Smooth muscle cell (in vitro differentiated cells): ENCODE measurements around the gene GEMIN4. TPM values are rescaled to one million over a fixed set of nuclear protein-coding genes. Genes with fewer than 3 reads are reported as not detected.

ENCODE experiments used
- DNase-seq: peaks from one replicate; lab custom pipeline; 2025; ENCODE audit not compliant: unreplicated experiment; lab: John Stamatoyannopoulos, UW
- H2AFZ ChIP-seq: fragments of 200-600 bp; sonication (generic); 2 replicates; pipeline ENCODE4 v1.6.0; 2016; ENCODE audit warnings: antibody characterized with exemption, low read depth, mild to moderate bottlenecking
- H3F3A ChIP-seq: fragments of 200-600 bp; sonication (generic); 2 replicates; pipeline ENCODE4 v1.6.0; 2017; ENCODE audit warnings: antibody characterized with exemption, low read depth
- H3K27ac ChIP-seq: fragments of 200-600 bp; sonication (generic); 2 replicates; pipeline ENCODE4 v1.5.1; 2016; ENCODE audit warnings: low read depth, mild to moderate bottlenecking
- H3K27me3 ChIP-seq: fragments of 200-600 bp; sonication (generic); 2 replicates; pipeline ENCODE4 v1.6.1; 2016; ENCODE audit warnings: low read depth, mild to moderate bottlenecking
- H3K36me3 ChIP-seq: fragments of 200-600 bp; sonication (generic); 2 replicates; pipeline ENCODE4 v1.5.1; 2016; ENCODE audit warnings: low read depth
- H3K4me1 ChIP-seq: fragments of 200-600 bp; sonication (generic); 2 replicates; pipeline ENCODE4 v1.5.1; 2016; ENCODE audit warnings: low read depth
- H3K4me2 ChIP-seq: fragments of 200-600 bp; sonication (generic); 2 replicates; pipeline ENCODE4 v1.6.0; 2016; ENCODE audit warnings: mild to moderate bottlenecking
- H3K4me3 ChIP-seq: fragments of 200-600 bp; sonication (generic); 2 replicates; pipeline ENCODE4 v1.5.1; 2016; ENCODE audit warnings: mild to moderate bottlenecking
- H3K79me2 ChIP-seq: fragments of 200-600 bp; sonication (generic); 2 replicates; pipeline ENCODE4 v1.6.0; 2016; ENCODE audit warnings: low read depth, mild to moderate bottlenecking
- H3K9ac ChIP-seq: fragments of 200-600 bp; sonication (generic); 2 replicates; pipeline ENCODE4 v1.6.0; 2016; ENCODE audit warnings: low read depth
- H3K9me3 ChIP-seq: fragments of 200-600 bp; sonication (generic); replicated peaks from 2 replicates; pipeline ENCODE4 v1.5.1; 2016; ENCODE audit warnings: low read depth
- H4K20me1 ChIP-seq: fragments of 200-600 bp; sonication (generic); 2 replicates; pipeline ENCODE4 v1.6.0; 2016; ENCODE audit warnings: low read depth
- CTCF ChIP-seq: fragments of 200-600 bp; sonication (generic); IDR thresholded peaks from 2 replicates; pipeline ENCODE4 v1.5.1; 2017; ENCODE audit warnings: borderline replicate concordance, mild to moderate bottlenecking, antibody characterized with exemption; ENCODE audit not compliant: insufficient read depth, poor library complexity, severe bottlenecking
- WGBS: methylation state at CpG from one replicate; pipeline ENCODE4 v1.1.7; 2016; ENCODE audit warnings: low lambda C conversion rate; 5-methylcytosine and 5-hydroxymethylcytosine counted together
- polyA plus RNA-seq: library from polyadenylated mRNA; unstranded; fragments of >200 nt; fragmentation: Nextera tagmentation; extraction: Ambion mirVana; gene quantifications from 2 replicates; pipeline ENCODE4 v1.2.1, GENCODE V29; 2016
- total RNA-seq: library from RNA; depleted of rRNA; stranded (reverse); fragments of >200 nt; gene quantifications from 2 replicates; pipeline ENCODE4 v1.2.3, GENCODE V29; 2014

GEMIN4 gene
- total and polyA plus RNA-seq, 2 experiments from 2014 or later = 10.5 to 18.8 TPM

- WGBS = 0% methylated on average over 14 of the region's 126 CpGs
- TF ChIP-seq CTCF = peak; percentile 6
- H3K9me3 ChIP-seq = no peaks in the 10 kb centered on the region
- H3K4me3 ChIP-seq = peak within 1 kb of the TSS; percentile 93
- peak within 1 kb of the TSS; percentile 34 for H3K27ac ChIP-seq
- no peaks in the 10 kb centered on the region for H3K27me3 ChIP-seq
- peak within 1 kb of the TSS; percentile 91 for H3K4me2 ChIP-seq
- H3K36me3 ChIP-seq = no peaks in the 10 kb centered on the region
- peaks cover 5% of the 10 kb centered on the region for H3F3A ChIP-seq
- peak within 1 kb of the TSS; percentile 75 for H2AFZ ChIP-seq
- peaks cover 12% of the 10 kb centered on the region for H3K4me1 ChIP-seq
- DNase-seq = peak; percentile 38
- peaks cover 29% of the 10 kb centered on the region for H3K79me2 ChIP-seq
- H3K9ac ChIP-seq = peak within 1 kb of the TSS; percentile 36
- peaks cover 19% of the 10 kb centered on the region for H4K20me1 ChIP-seq
Measured at GRCh38 chr17:732067-732901, 19.8 kb downstream of the GEMIN4 start, which contains the start of gene TLCD3A. TSS of gene TLCD3A (plus strand) at chr17:732596. CDS start at chr17:732648, 52 bp downstream.

GRCh38 chr17:731644-732066 lies 20.4 kb downstream of the GEMIN4 start:
- no peak for TF ChIP-seq CTCF
- H3K36me3 ChIP-seq = no peaks in the 10 kb centered on the region
- no peaks in the 10 kb centered on the region for H3K9me3 ChIP-seq
- peaks cover 19% of the 10 kb centered on the region for H4K20me1 ChIP-seq
- peak overlapping the region; percentile 91 for H3K4me2 ChIP-seq
- H3K4me1 ChIP-seq = peaks cover 14% of the 10 kb centered on the region
- H3K79me2 ChIP-seq = peaks cover 26% of the 10 kb centered on the region
- H3K9ac ChIP-seq = peak overlapping the region; percentile 36
- DNase-seq = no peak
- peak overlapping the region; percentile 34 for H3K27ac ChIP-seq
- no peaks in the 10 kb centered on the region for H3K27me3 ChIP-seq
- WGBS = 14% methylated on average over 26 of the region's 26 CpGs
- peaks cover 5% of the 10 kb centered on the region for H3F3A ChIP-seq
- H2AFZ ChIP-seq = no peak overlapping the region
- peak overlapping the region; percentile 93 for H3K4me3 ChIP-seq

GRCh38 chr17:728911-729310 lies 23.2 kb downstream of the GEMIN4 start:
- H3K9ac ChIP-seq = peak overlapping the region; percentile 24
- no peaks in the 10 kb centered on the region for H3K9me3 ChIP-seq
- peak overlapping the region; percentile 81 for H3K27ac ChIP-seq
- H3K36me3 ChIP-seq = no peaks in the 10 kb centered on the region
- 85% methylated on average over 5 of the region's 5 CpGs for WGBS
- no peak for TF ChIP-seq CTCF
- peaks cover 3% of the 10 kb centered on the region for H4K20me1 ChIP-seq
- peaks cover 5% of the 10 kb centered on the region for H3K79me2 ChIP-seq
- no peak overlapping the region for H3K4me3 ChIP-seq
- no peak overlapping the region for H3K4me2 ChIP-seq
- peaks cover 10% of the 10 kb centered on the region for H3K4me1 ChIP-seq
- no peak overlapping the region for H2AFZ ChIP-seq
- H3K27me3 ChIP-seq = no peaks in the 10 kb centered on the region
- H3F3A ChIP-seq = peaks cover 5% of the 10 kb centered on the region
- no peak for DNase-seq
